ENCODE measurements around the gene ZNF248. TPM values are rescaled to one million over a fixed set of nuclear protein-coding genes. Genes with fewer than 3 reads are reported as not detected.

The ZNF248 gene
- 14.3 TPM for total RNA-seq
- long read RNA-seq, full-length matches to known transcripts: 9 of 26 reads
- long read RNA-seq, partial matches to known transcripts: 6 of 26 reads
- long read RNA-seq, other reads (novel, unspliced or antisense): 11 of 26 reads

DNA sequence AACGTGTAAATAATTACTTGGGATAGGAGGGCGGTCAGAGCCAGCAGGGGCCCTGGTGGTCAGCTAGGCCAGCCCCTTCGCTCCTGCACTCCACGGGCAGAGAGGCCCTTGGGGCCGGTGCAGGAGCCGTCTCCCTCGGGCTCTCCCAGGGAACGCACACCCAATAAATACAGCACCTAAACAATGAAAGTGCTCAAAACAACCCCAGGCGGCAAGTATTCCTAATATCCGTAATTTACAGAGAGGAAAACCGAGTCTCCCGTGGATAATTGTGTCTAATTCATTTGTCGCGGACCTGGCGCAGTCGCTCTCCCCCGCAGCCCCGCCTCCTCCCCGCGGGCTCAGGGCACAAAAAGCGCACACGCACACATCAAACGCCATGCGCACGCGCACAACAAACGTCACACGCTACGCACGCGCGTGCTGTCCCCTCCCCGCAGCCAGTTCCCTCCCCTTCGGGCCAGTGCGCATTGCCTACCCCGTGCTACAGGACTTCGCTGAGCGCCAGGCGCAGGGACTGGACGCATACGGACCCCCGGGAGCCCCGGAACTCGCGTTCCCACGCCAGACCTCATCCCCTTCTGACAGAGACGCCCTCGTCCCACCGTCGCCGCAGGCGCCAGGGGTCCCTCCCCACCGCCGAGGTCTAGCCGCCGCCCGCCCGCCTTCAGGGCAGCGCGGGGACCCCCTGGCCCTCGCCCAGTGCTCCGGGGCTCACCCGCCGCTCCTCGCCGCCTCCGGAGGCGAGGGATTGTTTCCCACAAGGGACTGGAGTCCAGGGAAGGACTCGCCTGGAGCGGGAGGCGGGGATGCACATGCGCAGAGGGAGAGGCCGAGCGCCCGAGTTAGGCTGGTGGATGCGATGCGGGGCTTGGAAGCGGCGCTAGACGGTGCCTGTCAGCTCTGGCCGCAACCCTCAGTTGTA, at the start of gene ZNF248:
ZNF248 (minus strand) TSS at position 324 of the 925 bp plus-strand sequence. CDS start 1,300 bp downstream, outside the sequence.
- H3K27ac ChIP-seq: peak within 1 kb of the TSS; percentile 100
- DNase-seq: peak; percentile 97
- no peaks in the 10 kb centered on the region for H3K9me3 ChIP-seq
- H3K27me3 ChIP-seq (ENCODE audit: low read depth): no peaks in the 10 kb centered on the region
- peak; percentile 99 to 100 for ATAC-seq
- peak within 1 kb of the TSS; percentile 96 for H3K4me3 ChIP-seq
- TF ChIP-seq CTCF (IDR thresholded peaks at IDR 0.05): no peak
- peaks cover 2% of the 10 kb centered on the region for H3K36me3 ChIP-seq
- H3K4me1 ChIP-seq: peaks cover 27% of the 10 kb centered on the region
- intact Hi-C loops (cut with DNase I): no loop called here

- Histone ChIP-seq H3K36me3 (no peaks in the 10 kb centered on the region), H3K4me1 (no peaks in the 10 kb centered on the region), H3K4me3 (no peak overlapping the region), H3K9me3 (no peaks in the 10 kb centered on the region), H3K27me3 (ENCODE audit: low read depth) (no peaks in the 10 kb centered on the region), H3K27ac (no peak overlapping the region)
- DNase-seq (no peak), ATAC-seq (no peak)
- intact Hi-C loops (cut with DNase I): no loop called here
- no peak for TF ChIP-seq CTCF (IDR thresholded peaks at IDR 0.05)
These were observed 49.0 kb upstream of the ZNF248 start for GRCh38 chr10:37906382-37906781.

DNA sequence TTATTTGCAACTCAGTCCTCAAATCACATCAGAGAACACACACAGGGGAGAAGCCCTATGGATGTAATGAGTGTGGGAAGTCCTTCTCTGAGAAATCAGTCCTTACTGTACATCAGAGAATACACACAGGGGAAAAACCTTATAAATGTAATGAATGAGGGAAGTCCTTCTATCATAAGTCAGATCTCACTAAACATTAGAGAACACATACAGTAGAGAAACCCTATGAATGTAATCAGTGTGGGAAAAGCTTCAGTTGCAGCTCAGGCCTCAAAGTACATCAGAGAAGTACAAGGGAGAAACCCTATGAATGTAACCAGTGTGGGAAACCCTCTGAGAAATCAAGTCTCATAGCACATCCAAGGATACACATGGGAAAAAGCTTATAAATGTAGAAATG, 39.0 kb upstream of the ZNF248 start:
- intact Hi-C loops (cut with DNase I): no loop called here

DNA sequence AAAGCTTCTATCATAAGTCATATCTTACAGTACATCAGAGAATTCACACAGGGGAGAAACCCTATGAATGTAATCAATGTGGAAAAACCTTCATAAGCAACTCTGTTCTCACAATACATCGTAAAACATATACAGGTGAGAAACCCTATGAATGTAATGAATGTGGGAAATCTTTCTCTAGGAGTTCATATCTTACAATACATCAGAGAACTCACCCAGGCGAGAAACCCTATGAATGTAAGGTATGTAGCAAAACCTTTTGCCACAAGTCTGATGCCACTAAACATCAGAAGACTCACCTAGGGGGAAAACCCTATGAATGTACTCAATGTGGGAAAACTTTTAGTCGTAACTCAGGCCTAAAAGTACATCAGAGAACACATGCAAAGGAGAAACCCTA, 38.3 kb upstream of the ZNF248 start:
- no peaks in the 10 kb centered on the region for H3K36me3 ChIP-seq
- no peaks in the 10 kb centered on the region for H3K27me3 ChIP-seq (ENCODE audit: low read depth)
- intact Hi-C loops (cut with DNase I): no loop called here
- no peak for TF ChIP-seq CTCF (IDR thresholded peaks at IDR 0.05)
- H3K9me3 ChIP-seq: peaks cover 36% of the 10 kb centered on the region
- no peaks in the 10 kb centered on the region for H3K4me1 ChIP-seq
- no peak overlapping the region for H3K27ac ChIP-seq
- H3K4me3 ChIP-seq: no peak overlapping the region
- DNase-seq (no peak), ATAC-seq (no peak)

More for the DNA sequence above, 39.0 kb upstream of the ZNF248 start:
- Histone ChIP-seq H3K27me3 (ENCODE audit: low read depth) (no peaks in the 10 kb centered on the region), H3K27ac (no peak overlapping the region), H3K9me3 (peaks cover 36% of the 10 kb centered on the region), H3K4me1 (no peaks in the 10 kb centered on the region), H3K4me3 (no peak overlapping the region), H3K36me3 (no peaks in the 10 kb centered on the region)
- DNase-seq: no peak
- TF ChIP-seq CTCF (IDR thresholded peaks at IDR 0.05): no peak
- ATAC-seq: no peak

DNA sequence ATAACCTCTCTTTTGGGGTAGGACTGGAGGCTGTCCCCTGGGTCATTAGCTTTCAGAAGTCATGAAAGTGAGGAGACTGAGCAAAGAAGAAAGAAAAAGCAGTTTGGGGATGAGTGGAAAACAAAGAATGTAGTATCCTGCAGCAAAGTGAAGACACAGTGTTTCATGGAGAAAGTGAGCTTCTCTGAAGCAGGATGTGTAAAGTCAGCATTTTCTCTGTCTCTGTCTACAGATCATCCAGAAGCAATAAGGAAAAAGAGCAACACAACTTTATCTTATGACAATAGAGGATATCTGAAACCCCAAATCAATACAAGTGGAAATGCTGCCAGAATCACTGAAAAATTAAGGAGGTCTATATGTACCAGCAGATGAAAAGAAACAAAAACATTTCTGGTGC, 28.4 kb upstream of the ZNF248 start:
- H3K36me3 ChIP-seq: no peaks in the 10 kb centered on the region
- TF ChIP-seq CTCF (IDR thresholded peaks at IDR 0.05): no peak
- no peaks in the 10 kb centered on the region for H3K27me3 ChIP-seq (ENCODE audit: low read depth)
- H3K27ac ChIP-seq: no peak overlapping the region
- DNase-seq: no peak
- H3K4me1 ChIP-seq: no peaks in the 10 kb centered on the region
- H3K4me3 ChIP-seq: no peak overlapping the region
- H3K9me3 ChIP-seq: no peaks in the 10 kb centered on the region
- no peak for ATAC-seq
- intact Hi-C loops (cut with DNase I): no loop called here

Measured in lower lobe of right lung (tissue), 2 donors.